H1 (cell line): ENCODE measurements around the gene UNC119. TPM values are rescaled to one million over a fixed set of nuclear protein-coding genes. Genes with fewer than 3 reads are reported as not detected.
"Not testable (repeated sequence)": the region's sequence is repeated elsewhere in the genome, so short reads cannot be mapped to it uniquely, and the experiment has no call there.

Experiments used
- CTCF ChIA-PET: fragments of 300-600 bp; sonication (Branson Sonifier 250); formaldehyde crosslinking; loops from one replicate; lab custom pipeline; 2021; ENCODE audit not compliant: partially characterized antibody; lab: Charles Lee
- POLR2A ChIA-PET: fragments of 300-600 bp; sonication (Branson Sonifier 250); formaldehyde crosslinking; loops from one replicate; lab custom pipeline; 2021; ENCODE audit warnings: inconsistent platforms; ENCODE audit not compliant: partially characterized antibody; lab: Charles Lee
- DNase-seq, 2 experiments: peaks; one replicate each; pipeline versions ENCODE4 v3.0.0 to v3.0.0-alpha.2; 2010 to 2022; ENCODE audit warnings: low spot score in 2 of 2, low read depth in 1 of 2, mixed read lengths in 1 of 2
- FAIRE-seq: peaks from 2 replicates; lab custom pipeline; 2011; peaks lifted over from hg19 to GRCh38; lab: Jason Lieb, UNC
- H2AFZ ChIP-seq: 2 replicates; pipeline ENCODE4 v1.8.1; 2012; ENCODE audit warnings: low read length, inconsistent platforms
- H2AK5ac ChIP-seq: 2 replicates; pipeline ENCODE4 v1.6.1; 2013; ENCODE audit warnings: low read depth, low read length
- H2BK120ac ChIP-seq: replicated peaks from 2 replicates; pipeline ENCODE3; 2013; ENCODE audit warnings: low read depth, low read length, inconsistent platforms
- H2BK12ac ChIP-seq: 2 replicates; pipeline ENCODE4 v1.6.1; 2013; ENCODE audit warnings: low read depth, low read length
- H2BK15ac ChIP-seq: 2 replicates; pipeline ENCODE4 v1.6.1; 2013; ENCODE audit warnings: low read length
- H2BK20ac ChIP-seq: 2 replicates; pipeline ENCODE4 v1.6.1; 2013; ENCODE audit warnings: low read length
- H2BK5ac ChIP-seq: 2 replicates; pipeline ENCODE4 v1.6.1; 2013; ENCODE audit warnings: low read depth, low read length
- H3K14ac ChIP-seq: 2 replicates; pipeline ENCODE4 v1.6.1; 2013; ENCODE audit warnings: inconsistent platforms; ENCODE audit not compliant: insufficient read length
- H3K18ac ChIP-seq: 2 replicates; pipeline ENCODE4 v1.6.1; 2013; ENCODE audit warnings: low read length; ENCODE audit errors: extremely low read depth
- H3K23ac ChIP-seq: 2 replicates; pipeline ENCODE4 v1.6.1; 2013; ENCODE audit warnings: inconsistent platforms; ENCODE audit not compliant: insufficient read length
- H3K23me2 ChIP-seq: 2 replicates; pipeline ENCODE4 v1.6.1; 2013; ENCODE audit warnings: low read depth, low read length
- H3K27ac ChIP-seq: 2 replicates; pipeline ENCODE4 v1.6.1; 2011; ENCODE audit warnings: low read depth, low read length, inconsistent platforms
- H3K27me3 ChIP-seq, 4 experiments: replicated peaks in 1 of 4; 1 replicate in 1 of 4; 2 replicates in 3 of 4; pipeline versions ENCODE4 v1.6.1 to v1.8.1; 2011 to 2013; ENCODE audit warnings: low read length in 3 of 4, mild to moderate bottlenecking in 3 of 4, inconsistent platforms in 2 of 4, mixed read lengths in 2 of 4, moderate library complexity in 1 of 4; ENCODE audit not compliant: control insufficient read depth in 3 of 4, insufficient read depth in 3 of 4; ENCODE audit errors: extremely low read depth in 1 of 4
- H3K36me3 ChIP-seq, 4 experiments: 2 replicates each; pipeline versions ENCODE4 v1.6.1 to v1.8.1; 2011 to 2013; ENCODE audit warnings: mild to moderate bottlenecking in 4 of 4, low read length in 3 of 4, moderate library complexity in 2 of 4, control low read depth in 1 of 4, inconsistent platforms in 1 of 4; ENCODE audit not compliant: insufficient read depth in 4 of 4, control insufficient read depth in 2 of 4
- H3K4ac ChIP-seq: replicated peaks from 2 replicates; pipeline ENCODE3; 2013; ENCODE audit warnings: low read length, low read depth, mixed read lengths, inconsistent platforms; ENCODE audit not compliant: insufficient read length
- H3K4me1 ChIP-seq, 4 experiments: replicated peaks in 1 of 4; 1 replicate in 1 of 4; 2 replicates in 3 of 4; pipeline versions ENCODE4 v1.6.1 to v1.8.1; 2011 to 2013; ENCODE audit warnings: low read length in 3 of 4, inconsistent platforms in 2 of 4, mixed read lengths in 1 of 4; ENCODE audit not compliant: insufficient read depth in 4 of 4, control insufficient read depth in 3 of 4
- H3K4me2 ChIP-seq, 2 experiments: 2 replicates each; pipeline versions ENCODE4 v1.6.1 to v1.8.1; 2011 to 2013; ENCODE audit warnings: low read depth in 2 of 2, low read length in 2 of 2, control low read depth in 1 of 2, inconsistent platforms in 1 of 2, mild to moderate bottlenecking in 1 of 2; ENCODE audit not compliant: insufficient read depth in 1 of 2
- H3K4me3 ChIP-seq, 4 experiments: fragments of 200-600, 300-600 bp in 1 of 4; sonication (generic), shearing (Covaris generic), sonication (Bioruptor Twin) in 1 of 4; 2 replicates each; pipeline versions ENCODE4 v1.5.1 to v1.8.1; 2011 to 2016; ENCODE audit warnings: low read length in 4 of 4, low read depth in 3 of 4, control low read depth in 2 of 4, inconsistent platforms in 2 of 4, mild to moderate bottlenecking in 2 of 4, mixed read lengths in 1 of 4, moderate library complexity in 1 of 4; ENCODE audit not compliant: insufficient read depth in 2 of 4; ENCODE audit errors: extremely low read depth in 1 of 4
- H3K56ac ChIP-seq: replicated peaks from 2 replicates; pipeline ENCODE3; 2013; ENCODE audit warnings: low read depth, mild to moderate bottlenecking, mixed read lengths, low read length, inconsistent platforms; ENCODE audit not compliant: insufficient read length
- H3K79me1 ChIP-seq: 2 replicates; pipeline ENCODE4 v1.6.1; 2013; ENCODE audit warnings: low read depth, low read length, control low read depth
- H3K79me2 ChIP-seq, 2 experiments: 2 replicates each; pipeline versions ENCODE4 v1.6.1 to v1.8.1; 2012 to 2013; ENCODE audit warnings: low read length in 2 of 2, mild to moderate bottlenecking in 2 of 2, inconsistent platforms in 1 of 2; ENCODE audit not compliant: insufficient read depth in 2 of 2, control insufficient read depth in 1 of 2
- H3K9ac ChIP-seq, 4 experiments: replicated peaks in 1 of 4; 1 replicate in 1 of 4; 2 replicates in 3 of 4; pipeline versions ENCODE4 v1.6.1 to v1.8.1; 2011 to 2013; ENCODE audit warnings: low read depth in 3 of 4, low read length in 3 of 4, control low read depth in 2 of 4, mild to moderate bottlenecking in 2 of 4, moderate library complexity in 2 of 4, inconsistent platforms in 1 of 4; ENCODE audit errors: extremely low read depth in 1 of 4
- H3K9me3 ChIP-seq, 2 experiments: 2 replicates each; pipeline versions ENCODE4 v1.6.1 to v1.8.1; 2012 to 2013; ENCODE audit warnings: mild to moderate bottlenecking in 2 of 2, moderate library complexity in 2 of 2, control low read depth in 1 of 2, inconsistent platforms in 1 of 2, low read depth in 1 of 2, low read length in 1 of 2, mixed read lengths in 1 of 2; ENCODE audit not compliant: insufficient read depth in 2 of 2
- H4K20me1 ChIP-seq, 2 experiments: replicated peaks in 1 of 2; 2 replicates each; pipeline versions ENCODE3 to v1.8.1; 2011 to 2013; ENCODE audit warnings: inconsistent platforms in 2 of 2, low read length in 2 of 2, mild to moderate bottlenecking in 1 of 2; ENCODE audit not compliant: insufficient read depth in 2 of 2, control insufficient read depth in 1 of 2
- H4K5ac ChIP-seq: 2 replicates; pipeline ENCODE4 v1.6.1; 2013; ENCODE audit warnings: low read length, low read depth, mixed read lengths, inconsistent platforms; ENCODE audit not compliant: insufficient read length
- H4K8ac ChIP-seq: 2 replicates; pipeline ENCODE4 v1.8.0; 2013; ENCODE audit warnings: mild to moderate bottlenecking, moderate library complexity, low read length, inconsistent platforms; ENCODE audit not compliant: insufficient read depth; ENCODE audit errors: extremely low read depth
- H4K91ac ChIP-seq: replicated peaks from 2 replicates; pipeline ENCODE3; 2013; ENCODE audit warnings: low read length, mixed read lengths, inconsistent platforms; ENCODE audit not compliant: insufficient read length
- WGBS, 2 experiments: shearing (Covaris generic) in 1 of 2; methylation state at CpG; one replicate each; pipeline versions ENCODE4 v1.1.6 to v1.1.7; 2013 to 2015; ENCODE audit warnings: low lambda C conversion rate in 2 of 2, mixed read lengths in 2 of 2, inconsistent platforms in 1 of 2, low coverage in 1 of 2, missing lambda C conversion rate in 1 of 2; ENCODE audit not compliant: insufficient replicate concordance in 2 of 2, insufficient coverage in 1 of 2, insufficient read length in 1 of 2; ENCODE audit errors: extremely low coverage in 1 of 2, missing lambda C conversion rate in 1 of 2; 5-methylcytosine and 5-hydroxymethylcytosine counted together
- polyA plus RNA-seq, 7 experiments: library from polyadenylated mRNA; depleted of rRNA in 3 of 7; stranded (reverse) in 5 of 7; unstranded in 2 of 7; fragments of >200 nt in 5 of 7; fragments of 200-250 nt in 2 of 7; gene quantifications; 1 replicate in 5 of 7; 2 replicates in 1 of 7; 4 replicates in 1 of 7; pipeline versions ENCODE4 v1.2.1 to v1.2.3, GENCODE V29; 2011 to 2013; ENCODE audit warnings: missing spikeins in 2 of 7, mixed read lengths in 2 of 7
- total RNA-seq: library from RNA; stranded (reverse); fragmentation: NEBNext Ultra II Directional; extraction: Animal tissue kit (Norgen Biotek cat#: 25700); gene quantifications from 2 replicates; pipeline ENCODE4 v1.2.1, GENCODE V29; 2021

UNC119 gene
- total and polyA plus RNA-seq, 2 of the 8 experiments (the other 6 are each of a cell fraction or from before 2014, with no cell fraction given): 43.5 to 94.4 TPM

GRCh38 chr17:28576016-28576415 lies 23.6 kb upstream of the UNC119 start:
- not testable (repeated sequence) for H4K8ac ChIP-seq, H2AFZ ChIP-seq, H2BK5ac ChIP-seq, H3K4me1 ChIP-seq, H3K79me1 ChIP-seq, H3K9ac ChIP-seq, FAIRE-seq, H3K23me2 ChIP-seq, H3K79me2 ChIP-seq, H3K56ac ChIP-seq, H2AK5ac ChIP-seq, H4K5ac ChIP-seq, H3K27me3 ChIP-seq, H3K14ac ChIP-seq, H2BK20ac ChIP-seq, H3K27ac ChIP-seq, H3K23ac ChIP-seq, DNase-seq, H3K4ac ChIP-seq, H2BK15ac ChIP-seq, H3K18ac ChIP-seq, H4K20me1 ChIP-seq, H3K9me3 ChIP-seq, H2BK12ac ChIP-seq, H4K91ac ChIP-seq, H2BK120ac ChIP-seq
- CTCF ChIA-PET: interaction anchor here (0.7 to 3.5 kb wide), 11 partner anchors 8 to 348 kb away, joined by 3 to 18 read pairs (median 3); partner anchors contain the start of gene BLTP2
- peak overlapping the region in 3 of 4 experiments; percentile 11 to 45 (median 13); a peak in 5 of 8 replicates for H3K4me3 ChIP-seq
- H3K4me2 ChIP-seq: peak overlapping the region; percentile 58 to 59
- peaks cover 16 to 35% (median 33%) of the 10 kb centered on the region in 4 experiments for H3K36me3 ChIP-seq
- 69% methylated on average over 3 of the region's 3 CpGs; no CpG with 5 or more reads in 1 of the 2 experiments for WGBS, 2 experiments
- POLR2A ChIA-PET: interaction anchor here (0.7 to 4.2 kb wide), 14 partner anchors 8 to 139 kb away, joined by 3 to 24 read pairs (median 5); partner anchors contain the start of genes BLTP2, PROCA1 and SPAG5
